Mammary epithelial cell (primary cell): ENCODE data around the gene NOC3L.

Experiments
- EZH2 ChIP-seq: IDR thresholded peaks from 2 replicates; pipeline ENCODE4 v1.6.1; 2012; ENCODE audit warnings: low read length, inconsistent platforms, borderline replicate concordance
- TF ChIP-seq, protein P1 (sequence below), 2 donors: IDR thresholded peaks in 1 of 2; conservative IDR thresholded peaks in 1 of 2; 2 replicates each; pipeline ENCODE4 v1.5.1; 2011 to 2012; ENCODE audit warnings: inconsistent platforms in 2 of 2, low read length in 2 of 2, mild to moderate bottlenecking in 2 of 2, control low read depth in 1 of 2, low read depth in 1 of 2; ENCODE audit not compliant: insufficient read depth in 1 of 2; ENCODE audit errors: extremely low read depth in 1 of 2

GRCh38 chr10:94362360-94363250, at the start of gene NOC3L:
- TF ChIP-seq, protein P1, sequence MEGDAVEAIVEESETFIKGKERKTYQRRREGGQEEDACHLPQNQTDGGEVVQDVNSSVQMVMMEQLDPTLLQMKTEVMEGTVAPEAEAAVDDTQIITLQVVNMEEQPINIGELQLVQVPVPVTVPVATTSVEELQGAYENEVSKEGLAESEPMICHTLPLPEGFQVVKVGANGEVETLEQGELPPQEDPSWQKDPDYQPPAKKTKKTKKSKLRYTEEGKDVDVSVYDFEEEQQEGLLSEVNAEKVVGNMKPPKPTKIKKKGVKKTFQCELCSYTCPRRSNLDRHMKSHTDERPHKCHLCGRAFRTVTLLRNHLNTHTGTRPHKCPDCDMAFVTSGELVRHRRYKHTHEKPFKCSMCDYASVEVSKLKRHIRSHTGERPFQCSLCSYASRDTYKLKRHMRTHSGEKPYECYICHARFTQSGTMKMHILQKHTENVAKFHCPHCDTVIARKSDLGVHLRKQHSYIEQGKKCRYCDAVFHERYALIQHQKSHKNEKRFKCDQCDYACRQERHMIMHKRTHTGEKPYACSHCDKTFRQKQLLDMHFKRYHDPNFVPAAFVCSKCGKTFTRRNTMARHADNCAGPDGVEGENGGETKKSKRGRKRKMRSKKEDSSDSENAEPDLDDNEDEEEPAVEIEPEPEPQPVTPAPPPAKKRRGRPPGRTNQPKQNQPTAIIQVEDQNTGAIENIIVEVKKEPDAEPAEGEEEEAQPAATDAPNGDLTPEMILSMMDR (conservative IDR thresholded peaks at IDR 0.05 in 1 of 2, IDR thresholded peaks at IDR 0.05 in 1 of 2; ENCODE audit: extremely low read depth in 1 of 2, insufficient read depth in 1 of 2, low read depth in 1 of 2, low read length in 2 of 2), result peak; percentile 62 to 97
- TF ChIP-seq EZH2, result no peak
